Brain microvascular endothelial cell (primary cell): Measurements from ENCODE around the gene TAF10.

Experiments
- DNase-seq: peaks from one replicate; pipeline ENCODE4 v3.0.0-alpha.2; 2020
- H3K27ac ChIP-seq: fragments of 250-450 bp; sonication (Bioruptor Pico); 2 replicates; pipeline ENCODE4 v1.5.1; 2020; ENCODE audit warnings: mild to moderate bottlenecking, moderate library complexity
- H3K27me3 ChIP-seq: fragments of 250-450 bp; sonication (Bioruptor Pico); replicated peaks from 2 replicates; pipeline ENCODE4 v1.5.1; 2020; ENCODE audit warnings: mild to moderate bottlenecking
- H3K36me3 ChIP-seq: fragments of 250-450 bp; sonication (Bioruptor Pico); replicated peaks from 2 replicates; pipeline ENCODE4 v1.5.1; 2020; ENCODE audit warnings: mild to moderate bottlenecking
- H3K4me3 ChIP-seq: 2 replicates; pipeline ENCODE4 v1.5.1; 2011; ENCODE audit warnings: low read depth, mild to moderate bottlenecking, control low read depth, low read length, moderate library complexity
- CTCF ChIP-seq: IDR thresholded peaks from 2 replicates; pipeline ENCODE4 v1.5.1; 2011; ENCODE audit warnings: low read depth, mild to moderate bottlenecking, moderate library complexity, low read length, control low read depth, inconsistent platforms; ENCODE audit errors: missing control alignments
- in situ Hi-C: cut with HindIII; loops from 2 replicates; pipeline ENCODE4 v1.10.0; 2017; ENCODE audit warnings: low sequenced_read_pairs, low pct_ligation_motif_present

TAF10 gene

DNA sequence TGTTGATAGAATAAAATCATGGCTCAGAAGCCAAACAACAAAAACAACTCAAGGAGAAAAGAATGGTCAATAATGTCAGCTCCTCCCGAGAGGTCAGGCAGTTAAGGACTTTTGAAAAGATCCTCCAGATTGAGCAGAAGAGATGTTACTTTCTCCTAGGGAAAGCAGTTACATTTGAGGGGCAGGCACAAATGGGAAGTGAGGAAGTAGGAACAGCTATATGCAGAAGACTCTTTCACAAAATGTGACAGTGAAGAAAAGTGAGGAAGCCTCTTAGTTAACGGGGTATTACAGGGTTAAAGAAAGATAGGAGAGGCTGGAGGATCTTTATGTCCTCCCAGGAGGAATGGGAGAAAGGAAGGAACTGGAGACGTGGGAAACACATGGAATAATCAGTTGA lies 40.2 kb upstream of the TAF10 start:
- peaks cover 57% of the 10 kb centered on the region for H3K27me3 ChIP-seq
- DNase-seq = no peak
- in situ Hi-C loops = no loop called here

GRCh38 chr11:6650980-6651379 lies 39.0 kb upstream of the TAF10 start:
- in situ Hi-C loops = no loop called here
- Histone ChIP-seq H3K36me3 (no peaks in the 10 kb centered on the region), H3K27ac (no peak overlapping the region), H3K27me3 (peaks cover 47% of the 10 kb centered on the region), H3K4me3 (no peak overlapping the region)
- no peak for TF ChIP-seq CTCF
- no peak for DNase-seq

More for the DNA sequence above, 40.2 kb upstream of the TAF10 start:
- no peak overlapping the region for H3K4me3 ChIP-seq
- H3K27ac ChIP-seq = no peak overlapping the region
- no peaks in the 10 kb centered on the region for H3K36me3 ChIP-seq
- no peak for TF ChIP-seq CTCF

DNA sequence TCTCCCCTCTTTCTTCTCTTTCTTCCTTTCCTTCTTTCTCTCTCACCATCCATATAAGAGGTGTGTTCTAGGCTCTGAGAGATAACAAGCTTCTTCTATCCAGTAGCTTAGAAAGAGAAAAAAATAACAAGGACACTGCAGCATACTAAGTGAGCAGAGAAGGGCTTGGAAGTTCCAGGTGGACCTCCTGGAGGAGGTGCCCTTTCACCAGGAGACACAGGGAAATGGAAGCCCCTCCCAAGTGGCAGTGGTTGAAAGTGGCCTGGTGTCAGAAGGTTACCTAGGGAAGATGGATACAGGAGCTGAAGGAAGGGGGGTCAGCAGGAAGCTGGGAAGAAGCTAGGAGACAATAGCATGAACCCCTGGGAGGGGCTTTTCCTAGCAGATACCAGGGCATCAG lies 38.1 kb upstream of the TAF10 start:
- in situ Hi-C loops = no loop called here
- no peak overlapping the region for H3K4me3 ChIP-seq
- H3K36me3 ChIP-seq = no peaks in the 10 kb centered on the region
- DNase-seq = no peak
- H3K27me3 ChIP-seq = peaks cover 45% of the 10 kb centered on the region
- TF ChIP-seq CTCF = no peak
- H3K27ac ChIP-seq = no peak overlapping the region

GRCh38 chr11:6648501-6648900 lies 36.5 kb upstream of the TAF10 start:
- in situ Hi-C loops = no loop called here
- Histone ChIP-seq H3K4me3 (no peak overlapping the region), H3K27me3 (peaks cover 36% of the 10 kb centered on the region), H3K27ac (no peak overlapping the region), H3K36me3 (no peaks in the 10 kb centered on the region)
- no peak for DNase-seq
- no peak for TF ChIP-seq CTCF

DNA sequence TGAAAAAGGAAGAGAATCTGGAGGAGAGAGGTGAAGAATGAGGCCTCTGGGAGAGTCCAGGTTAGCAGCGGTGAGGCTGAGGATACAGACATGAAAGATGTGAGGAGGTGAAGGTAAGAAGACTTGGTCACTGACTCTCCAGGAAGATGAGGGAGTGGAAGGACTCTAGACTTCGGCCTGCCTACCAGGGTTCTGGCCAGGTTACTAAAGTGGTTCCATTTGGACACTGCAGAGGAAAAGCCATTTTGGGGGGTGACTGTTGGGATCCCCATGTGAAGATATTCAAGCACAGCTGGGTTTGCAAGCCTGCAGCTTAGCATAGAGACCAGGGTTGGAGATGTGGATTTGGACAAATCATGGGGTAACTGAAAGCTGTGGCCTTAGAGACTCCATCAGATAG lies 35.8 kb upstream of the TAF10 start:
- peaks cover 34% of the 10 kb centered on the region for H3K27me3 ChIP-seq
- H3K36me3 ChIP-seq = no peaks in the 10 kb centered on the region
- DNase-seq = no peak
- in situ Hi-C loops = no loop called here
- no peak for TF ChIP-seq CTCF
- no peak overlapping the region for H3K4me3 ChIP-seq
- no peak overlapping the region for H3K27ac ChIP-seq

GRCh38 chr11:6646918-6647679 lies 35.1 kb upstream of the TAF10 start:
- TF ChIP-seq CTCF = no peak
- H3K27me3 ChIP-seq = peaks cover 28% of the 10 kb centered on the region
- H3K27ac ChIP-seq = no peak overlapping the region
- in situ Hi-C loops = no loop called here
- H3K36me3 ChIP-seq = no peaks in the 10 kb centered on the region
- peak; percentile 29 for DNase-seq
- no peak overlapping the region for H3K4me3 ChIP-seq
